ENCODE measurements around the gene SEPTIN10. TPM values are rescaled to one million over a fixed set of nuclear protein-coding genes. Genes with fewer than 3 reads are reported as not detected.

SEPTIN10 gene
- total RNA-seq, 1 experiment from 2014 or later = 100.0 TPM

DNA sequence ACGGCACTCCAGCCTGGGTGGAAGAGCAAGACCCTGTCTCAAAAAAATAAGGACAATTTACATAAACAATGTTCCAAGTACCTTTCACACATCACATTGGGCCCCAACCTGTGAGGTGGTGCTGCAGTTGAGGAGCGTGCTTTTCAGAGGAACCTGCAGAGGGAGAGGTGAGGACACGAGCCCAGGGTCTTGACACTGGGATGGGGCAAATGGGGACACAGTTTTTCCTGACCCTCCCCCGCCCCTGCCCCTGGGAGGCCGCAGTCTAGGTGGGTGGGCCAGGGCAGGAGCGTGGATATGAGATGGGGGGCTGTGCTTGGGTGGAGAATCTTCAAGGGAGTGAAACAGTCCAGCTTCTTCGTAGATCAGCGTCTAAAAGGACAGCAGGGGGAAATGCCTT lies 112.9 kb downstream of the SEPTIN10 start:
- BruUV-seq (replicated peaks) = no TSS peak
- ATAC-seq (no peak), DNase-seq (ENCODE audit: low read depth, low spot score) (no peak)
- no peaks in the 10 kb centered on the region for H3K4me1 ChIP-seq (ENCODE audit: control insufficient read depth, insufficient read depth, low read length)
- no peak for TF ChIP-seq REST (IDR thresholded peaks at IDR 0.05; ENCODE audit: insufficient read depth in 1 of 2, low read depth in 2 of 2, low read length in 1 of 2)
- TF ChIP-seq SIN3A (IDR thresholded peaks at IDR 0.05; ENCODE audit: borderline replicate concordance, insufficient read depth, low read depth, low read length) = no peak
- TF ChIP-seq POLR2AphosphoS5 (IDR thresholded peaks at IDR 0.05; ENCODE audit: low read depth, low read length) = no peak
- TF ChIP-seq, protein P1, sequence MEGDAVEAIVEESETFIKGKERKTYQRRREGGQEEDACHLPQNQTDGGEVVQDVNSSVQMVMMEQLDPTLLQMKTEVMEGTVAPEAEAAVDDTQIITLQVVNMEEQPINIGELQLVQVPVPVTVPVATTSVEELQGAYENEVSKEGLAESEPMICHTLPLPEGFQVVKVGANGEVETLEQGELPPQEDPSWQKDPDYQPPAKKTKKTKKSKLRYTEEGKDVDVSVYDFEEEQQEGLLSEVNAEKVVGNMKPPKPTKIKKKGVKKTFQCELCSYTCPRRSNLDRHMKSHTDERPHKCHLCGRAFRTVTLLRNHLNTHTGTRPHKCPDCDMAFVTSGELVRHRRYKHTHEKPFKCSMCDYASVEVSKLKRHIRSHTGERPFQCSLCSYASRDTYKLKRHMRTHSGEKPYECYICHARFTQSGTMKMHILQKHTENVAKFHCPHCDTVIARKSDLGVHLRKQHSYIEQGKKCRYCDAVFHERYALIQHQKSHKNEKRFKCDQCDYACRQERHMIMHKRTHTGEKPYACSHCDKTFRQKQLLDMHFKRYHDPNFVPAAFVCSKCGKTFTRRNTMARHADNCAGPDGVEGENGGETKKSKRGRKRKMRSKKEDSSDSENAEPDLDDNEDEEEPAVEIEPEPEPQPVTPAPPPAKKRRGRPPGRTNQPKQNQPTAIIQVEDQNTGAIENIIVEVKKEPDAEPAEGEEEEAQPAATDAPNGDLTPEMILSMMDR (IDR thresholded peaks at IDR 0.05) = no peak
- no peak for TF ChIP-seq TCF7L2 (IDR thresholded peaks at IDR 0.05; ENCODE audit: low read depth, low read length)
- no peak overlapping the region for H3K27ac ChIP-seq (ENCODE audit: low read length)
- H3K27me3 ChIP-seq (ENCODE audit: control insufficient read depth, insufficient read depth, low read length) = no peaks in the 10 kb centered on the region
- ChIA-PET POLR2A (no interaction called here), CTCF (no interaction called here)
- no peaks in the 10 kb centered on the region for H3K36me3 ChIP-seq (ENCODE audit: control insufficient read depth, insufficient read depth, low read length)
- H3K9me3 ChIP-seq (ENCODE audit: control insufficient read depth, insufficient read depth, low read depth, low read length) = no peaks in the 10 kb centered on the region
- H3K4me3 ChIP-seq (ENCODE audit: low read depth in 2 of 2, low read length in 2 of 2) = no peak overlapping the region
- intact Hi-C loops (cut with micrococcal nuclease; ENCODE audit: unreplicated experiment) (no loop called here), in situ Hi-C loops (cut with HindIII; ENCODE audit: low pct_unique_long_range_greater_than_20kb, low sequenced_read_pairs) (no loop called here)

- in situ Hi-C loops (cut with HindIII; ENCODE audit: low pct_unique_long_range_greater_than_20kb, low sequenced_read_pairs) = no loop called here
- ChIA-PET CTCF (no interaction called here), POLR2A (interaction anchor here (0.6 kb wide), 1 partner anchor 247 kb away, joined by 3 read pairs; no protein-coding TSS in a partner anchor)
Measured at GRCh38 chr2:109499566-109499965, 114.2 kb downstream of the SEPTIN10 start.

More at GRCh38 chr2:109499566-109499965, 114.2 kb downstream of the SEPTIN10 start:
- ATAC-seq (no peak), DNase-seq (ENCODE audit: low read depth, low spot score) (no peak)
- H3K9me3 ChIP-seq (ENCODE audit: control insufficient read depth, insufficient read depth, low read depth, low read length) = no peaks in the 10 kb centered on the region
- H3K4me1 ChIP-seq (ENCODE audit: control insufficient read depth, insufficient read depth, low read length) = no peaks in the 10 kb centered on the region
- intact Hi-C loops (cut with micrococcal nuclease; ENCODE audit: unreplicated experiment) = no loop called here
- BruUV-seq (replicated peaks) = no TSS peak
- no peaks in the 10 kb centered on the region for H3K36me3 ChIP-seq (ENCODE audit: control insufficient read depth, insufficient read depth, low read length)
- no peak overlapping the region for H3K4me3 ChIP-seq (ENCODE audit: low read depth in 2 of 2, low read length in 2 of 2)
- TF ChIP-seq, protein P1 (IDR thresholded peaks at IDR 0.05) = no peak
- TF ChIP-seq REST (IDR thresholded peaks at IDR 0.05; ENCODE audit: insufficient read depth in 1 of 2, low read depth in 2 of 2, low read length in 1 of 2) = no peak
- no peak overlapping the region for H3K27ac ChIP-seq (ENCODE audit: low read length)
- no peaks in the 10 kb centered on the region for H3K27me3 ChIP-seq (ENCODE audit: control insufficient read depth, insufficient read depth, low read length)
